Neural progenitor cell (in vitro differentiated cells): ENCODE data around the gene MED12L.
A peak's percentile ranks its signal among the peaks of the same experiment; 100 is the strongest.

Experiments
- CTCF ChIP-seq: fragments of 200-600 bp; sonication (generic); IDR thresholded peaks from 2 replicates; pipeline ENCODE4 v1.5.1; 2017; ENCODE audit warnings: antibody characterized with exemption, mild to moderate bottlenecking
- EZH2 ChIP-seq: fragments of 200-600 bp; sonication (generic); IDR thresholded peaks from 2 replicates; pipeline ENCODE4 v1.6.1; 2017; ENCODE audit warnings: antibody characterized with exemption, mild to moderate bottlenecking, moderate library complexity
- EZH2phosphoT487 ChIP-seq: fragments of 200-600 bp; sonication (generic); IDR thresholded peaks from 2 replicates; pipeline ENCODE4 v1.6.1; 2017; ENCODE audit warnings: antibody characterized with exemption

DNA sequence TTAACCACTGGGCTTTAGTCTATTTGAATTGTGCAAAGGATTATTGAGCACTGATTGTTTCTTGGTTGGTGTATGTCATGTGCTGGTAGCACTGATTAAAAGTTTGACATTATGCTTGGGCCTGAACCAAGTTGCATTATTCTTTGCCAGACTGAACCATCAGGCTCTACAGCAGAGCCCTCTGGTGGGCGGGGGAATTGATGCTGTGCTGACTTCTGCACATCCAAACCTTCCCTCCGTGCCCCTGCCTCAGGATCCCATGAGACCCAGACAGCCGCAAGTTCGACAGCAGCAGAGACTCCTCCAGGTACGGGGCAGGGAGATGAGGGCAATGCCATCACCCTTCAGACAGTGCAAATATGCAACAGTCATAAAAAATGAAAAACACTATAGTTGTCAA is 327.5 kb downstream of the MED12L start:
- peak; percentile 33 for TF ChIP-seq CTCF
- TF ChIP-seq EZH2: no peak
- no peak for TF ChIP-seq EZH2phosphoT487
